GM23338 (cell line): ENCODE data around the gene GP1BB. TPM values are rescaled to one million over a fixed set of nuclear protein-coding genes. Genes with fewer than 3 reads are reported as not detected.

Experiments used
- ATAC-seq: fragments of 200-7000 bp; cut with Tn5 transposase; 3 replicates; pipeline ENCODE4 v1.9.1; 2020
- DNase-seq: peaks from one replicate; pipeline ENCODE4 v3.0.0-alpha.2; 2015; ENCODE audit warnings: low spot score
- H2AFZ ChIP-seq: fragments of 200-600 bp; sonication (generic); 2 replicates; pipeline ENCODE4 v1.8.0; 2016; ENCODE audit warnings: antibody characterized with exemption, mild to moderate bottlenecking, moderate library complexity
- H3F3A ChIP-seq: fragments of 200-600 bp; sonication (generic); replicated peaks from 2 replicates; pipeline ENCODE4 v1.8.0; 2017; ENCODE audit warnings: antibody characterized with exemption, mixed run types, low read depth
- H3K27ac ChIP-seq: fragments of 200-600 bp; sonication (generic); 2 replicates; pipeline ENCODE4 v1.6.1; 2016; ENCODE audit warnings: low read depth
- H3K27me3 ChIP-seq: fragments of 200-600 bp; sonication (generic); 2 replicates; pipeline ENCODE4 v1.8.0; 2016; ENCODE audit warnings: mild to moderate bottlenecking, mixed run types, moderate library complexity; ENCODE audit not compliant: insufficient read depth
- H3K36me3 ChIP-seq: fragments of 200-600 bp; sonication (generic); 2 replicates; pipeline ENCODE4 v1.8.0; 2016; ENCODE audit warnings: mild to moderate bottlenecking; ENCODE audit not compliant: insufficient read depth
- H3K4me1 ChIP-seq: fragments of 200-600 bp; sonication (generic); 2 replicates; pipeline ENCODE4 v1.8.0; 2016; ENCODE audit warnings: mild to moderate bottlenecking, moderate library complexity; ENCODE audit not compliant: insufficient read depth
- H3K4me2 ChIP-seq: fragments of 200-600 bp; sonication (generic); 2 replicates; pipeline ENCODE4 v1.7.1; 2017; ENCODE audit warnings: mixed run types
- H3K4me3 ChIP-seq: fragments of 200-600 bp; sonication (generic); 2 replicates; pipeline ENCODE4 v1.6.1; 2016; ENCODE audit warnings: mixed run types
- H3K79me2 ChIP-seq: fragments of 200-600 bp; sonication (generic); replicated peaks from 2 replicates; pipeline ENCODE4 v1.8.0; 2017; ENCODE audit warnings: mild to moderate bottlenecking; ENCODE audit not compliant: insufficient read depth
- H3K9me2 ChIP-seq: fragments of 200-600 bp; sonication (generic); 2 replicates; pipeline ENCODE4 v1.8.0; 2017; ENCODE audit not compliant: insufficient read depth
- H4K20me1 ChIP-seq: fragments of 200-600 bp; sonication (generic); replicated peaks from 2 replicates; pipeline ENCODE4 v1.8.0; 2017; ENCODE audit warnings: mild to moderate bottlenecking; ENCODE audit not compliant: insufficient read depth
- H3K27ac Mint-ChIP-seq: 2 replicates; pipeline ENCODE4 v1.8.0; 2020; ENCODE audit warnings: inconsistent platforms, mild to moderate bottlenecking, moderate library complexity, mixed read lengths
- H3K27me3 Mint-ChIP-seq: 3 replicates; pipeline ENCODE4 v1.8.0; 2022; ENCODE audit warnings: low read depth, mild to moderate bottlenecking, moderate library complexity, mixed read lengths, inconsistent platforms; ENCODE audit not compliant: insufficient read depth, poor library complexity
- H3K36me3 Mint-ChIP-seq: 3 replicates; pipeline ENCODE4 v1.8.0; 2021; ENCODE audit warnings: low read depth, mild to moderate bottlenecking, inconsistent platforms, moderate library complexity, mixed read lengths
- H3K4me1 Mint-ChIP-seq: 3 replicates; pipeline ENCODE4 v1.8.0; 2020; ENCODE audit warnings: mild to moderate bottlenecking, inconsistent platforms, mixed read lengths
- H3K4me3 Mint-ChIP-seq: 3 replicates; pipeline ENCODE4 v1.8.0; 2021; ENCODE audit warnings: moderate library complexity, mild to moderate bottlenecking, inconsistent platforms, mixed read lengths
- H3K9me3 Mint-ChIP-seq: 3 replicates; pipeline ENCODE4 v1.8.0; 2020; ENCODE audit warnings: moderate library complexity, mild to moderate bottlenecking, inconsistent platforms, mixed read lengths
- CREB1 ChIP-seq: fragments of 250-450 bp; sonication (Bioruptor Pico); IDR thresholded peaks from 2 replicates; pipeline ENCODE4 v1.5.0; 2020; ENCODE audit warnings: low read depth, mild to moderate bottlenecking, moderate library complexity
- EZH2phosphoT487 ChIP-seq: fragments of 200-600 bp; sonication (generic); IDR thresholded peaks from one replicate; pipeline ENCODE4 v1.8.1; 2018; ENCODE audit warnings: antibody characterized with exemption; ENCODE audit not compliant: unreplicated experiment
- POLR2AphosphoS5 ChIP-seq: IDR thresholded peaks from 2 replicates; pipeline ENCODE4 v1.6.1; 2016; ENCODE audit warnings: antibody characterized with exemption, low read depth
- STAT1 ChIP-seq: IDR thresholded peaks from one replicate; pipeline ENCODE4 v1.6.1; 2016; ENCODE audit warnings: antibody characterized with exemption; ENCODE audit not compliant: unreplicated experiment
- ZNF114 ChIP-seq: fragments of 250-450 bp; sonication (Bioruptor Pico); IDR thresholded peaks from 2 replicates; pipeline ENCODE4 v1.5.0; 2020; ENCODE audit warnings: mild to moderate bottlenecking, moderate library complexity
- ZNF462 ChIP-seq: fragments of 250-450 bp; sonication (Bioruptor Pico); IDR thresholded peaks from 2 replicates; pipeline ENCODE4 v1.5.0; 2020; ENCODE audit warnings: mild to moderate bottlenecking, moderate library complexity
- polyA plus RNA-seq: library from polyadenylated mRNA; unstranded; fragments of >200 nt; fragmentation: Nextera tagmentation; extraction: Ambion mirVana; gene quantifications from 2 replicates; pipeline ENCODE4 v1.2.1, GENCODE V29; 2016
- total RNA-seq: library from RNA; depleted of rRNA; stranded (reverse); fragments of >200 nt; shearing (Covaris generic); gene quantifications from 2 replicates; pipeline ENCODE4 v1.2.3, GENCODE V29; 2014
- TF ChIP-seq, protein P1 (sequence below), 2 experiments: fragments of 200-600 bp in 1 of 2; sonication (generic) in 1 of 2; conservative IDR thresholded peaks; 2 replicates each; pipeline versions ENCODE4 v1.5.1 to v1.6.1; 2016 to 2017; ENCODE audit warnings: antibody characterized with exemption in 2 of 2, low read depth in 2 of 2, mild to moderate bottlenecking in 2 of 2, moderate library complexity in 1 of 2

GP1BB gene
- total and polyA plus RNA-seq, 2 experiments from 2014 or later = 0.53 to 1.3 TPM

- TF ChIP-seq ZNF462 (CRISPR knock-in tag) (no peak), EZH2phosphoT487 (no peak), POLR2AphosphoS5 (no peak), CREB1 (CRISPR knock-in tag) (no peak)
- TF ChIP-seq, protein P1, sequence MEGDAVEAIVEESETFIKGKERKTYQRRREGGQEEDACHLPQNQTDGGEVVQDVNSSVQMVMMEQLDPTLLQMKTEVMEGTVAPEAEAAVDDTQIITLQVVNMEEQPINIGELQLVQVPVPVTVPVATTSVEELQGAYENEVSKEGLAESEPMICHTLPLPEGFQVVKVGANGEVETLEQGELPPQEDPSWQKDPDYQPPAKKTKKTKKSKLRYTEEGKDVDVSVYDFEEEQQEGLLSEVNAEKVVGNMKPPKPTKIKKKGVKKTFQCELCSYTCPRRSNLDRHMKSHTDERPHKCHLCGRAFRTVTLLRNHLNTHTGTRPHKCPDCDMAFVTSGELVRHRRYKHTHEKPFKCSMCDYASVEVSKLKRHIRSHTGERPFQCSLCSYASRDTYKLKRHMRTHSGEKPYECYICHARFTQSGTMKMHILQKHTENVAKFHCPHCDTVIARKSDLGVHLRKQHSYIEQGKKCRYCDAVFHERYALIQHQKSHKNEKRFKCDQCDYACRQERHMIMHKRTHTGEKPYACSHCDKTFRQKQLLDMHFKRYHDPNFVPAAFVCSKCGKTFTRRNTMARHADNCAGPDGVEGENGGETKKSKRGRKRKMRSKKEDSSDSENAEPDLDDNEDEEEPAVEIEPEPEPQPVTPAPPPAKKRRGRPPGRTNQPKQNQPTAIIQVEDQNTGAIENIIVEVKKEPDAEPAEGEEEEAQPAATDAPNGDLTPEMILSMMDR (conservative IDR thresholded peaks at IDR 0.05; ENCODE audit: low read depth in 2 of 2) = no peak
Observed at GRCh38 chr22:19734163-19734562, 10.8 kb downstream of the GP1BB start (continued).

DNA sequence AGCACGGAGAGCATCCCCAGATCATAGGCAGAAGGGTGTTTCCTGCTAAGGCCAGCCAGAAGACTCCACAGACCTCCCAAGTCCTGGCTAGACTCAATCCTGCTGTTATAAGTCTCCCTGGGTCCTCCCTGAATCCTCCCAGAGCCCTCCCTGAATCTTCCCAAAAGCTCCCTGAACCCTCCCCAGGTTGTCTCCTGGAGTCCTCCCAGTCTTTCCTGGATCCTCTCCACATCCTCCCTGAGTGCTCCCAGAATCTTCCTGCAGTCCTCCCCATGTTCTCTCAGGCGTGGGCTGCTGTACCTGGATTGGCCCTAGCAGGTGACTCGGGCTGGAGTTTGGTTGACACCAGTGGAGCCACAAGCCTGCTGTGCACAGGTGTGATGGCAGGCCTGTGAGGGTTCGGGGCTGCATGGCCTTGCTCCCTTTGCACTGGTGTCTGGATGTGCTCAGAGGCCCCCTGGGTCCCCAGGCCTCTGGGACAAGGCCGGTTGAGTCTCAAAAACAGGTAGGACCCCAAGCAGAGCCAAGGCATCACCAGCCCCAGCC lies 11.6 kb downstream of the GP1BB start:
- Mint-ChIP-seq H3K4me3 (no peak overlapping the region), H3K4me1 (peaks cover 6% of the 10 kb centered on the region), H3K36me3 (no peaks in the 10 kb centered on the region), H3K9me3 (no peaks in the 10 kb centered on the region), H3K27ac (no peak overlapping the region), H3K27me3 (peaks cover 23% of the 10 kb centered on the region)
- Histone ChIP-seq H3K9me2 (no peaks in the 10 kb centered on the region), H4K20me1 (no peaks in the 10 kb centered on the region), H2AFZ (no peak overlapping the region), H3K4me2 (no peak overlapping the region), H3F3A (no peaks in the 10 kb centered on the region), H3K27ac (no peak overlapping the region), H3K4me1 (no peaks in the 10 kb centered on the region; the same call in 1 of the 2 replicates), H3K79me2 (no peaks in the 10 kb centered on the region), H3K36me3 (no peaks in the 10 kb centered on the region), H3K4me3 (no peak overlapping the region), H3K27me3 (no peaks in the 10 kb centered on the region)
- no peak for ATAC-seq
- no peak for DNase-seq
- TF ChIP-seq CREB1 (CRISPR knock-in tag) (no peak), ZNF114 (CRISPR knock-in tag) (no peak), STAT1 (no peak), POLR2AphosphoS5 (no peak)
